ENCODE measurements around the gene CREM.

CREM gene

GRCh38 chr10:35133586-35133985, 6.9 kb downstream of the CREM start:
- Histone ChIP-seq H3K4me3 (ENCODE audit: insufficient read depth, low read length, poor library complexity, severe bottlenecking) (no peak overlapping the region), H2AFZ (ENCODE audit: low read depth, low read length, severe bottlenecking) (no peak overlapping the region), H3K27ac (ENCODE audit: low read depth, low read length) (no peak overlapping the region), H3K9me3 (ENCODE audit: insufficient read depth, low read length) (no peaks in the 10 kb centered on the region), H3K36me3 (ENCODE audit: low read length) (0 out of 2 replicates have a peak, but pooled peaks cover 6% of the 10 kb centered on the region), H4K20me1 (ENCODE audit: low read depth, low read length) (no peaks in the 10 kb centered on the region), H3F3A (ENCODE audit: insufficient read depth) (peaks cover 48% of the 10 kb centered on the region), H3K79me2 (ENCODE audit: insufficient read depth, low read length) (peaks cover 30% of the 10 kb centered on the region), H3K4me2 (ENCODE audit: low read depth, low read length, poor library complexity, severe bottlenecking) (no peak overlapping the region), H3K27me3 (ENCODE audit: low read length) (no peaks in the 10 kb centered on the region), H3K9ac (ENCODE audit: low read length) (no peak overlapping the region), H3K9me2 (replicated peaks; ENCODE audit: insufficient read depth, low read length) (no peaks in the 10 kb centered on the region)
- no peak for TF ChIP-seq EZH2phosphoT487 (conservative IDR thresholded peaks at IDR 0.05; ENCODE audit: low read length)
- TF ChIP-seq, protein P1, sequence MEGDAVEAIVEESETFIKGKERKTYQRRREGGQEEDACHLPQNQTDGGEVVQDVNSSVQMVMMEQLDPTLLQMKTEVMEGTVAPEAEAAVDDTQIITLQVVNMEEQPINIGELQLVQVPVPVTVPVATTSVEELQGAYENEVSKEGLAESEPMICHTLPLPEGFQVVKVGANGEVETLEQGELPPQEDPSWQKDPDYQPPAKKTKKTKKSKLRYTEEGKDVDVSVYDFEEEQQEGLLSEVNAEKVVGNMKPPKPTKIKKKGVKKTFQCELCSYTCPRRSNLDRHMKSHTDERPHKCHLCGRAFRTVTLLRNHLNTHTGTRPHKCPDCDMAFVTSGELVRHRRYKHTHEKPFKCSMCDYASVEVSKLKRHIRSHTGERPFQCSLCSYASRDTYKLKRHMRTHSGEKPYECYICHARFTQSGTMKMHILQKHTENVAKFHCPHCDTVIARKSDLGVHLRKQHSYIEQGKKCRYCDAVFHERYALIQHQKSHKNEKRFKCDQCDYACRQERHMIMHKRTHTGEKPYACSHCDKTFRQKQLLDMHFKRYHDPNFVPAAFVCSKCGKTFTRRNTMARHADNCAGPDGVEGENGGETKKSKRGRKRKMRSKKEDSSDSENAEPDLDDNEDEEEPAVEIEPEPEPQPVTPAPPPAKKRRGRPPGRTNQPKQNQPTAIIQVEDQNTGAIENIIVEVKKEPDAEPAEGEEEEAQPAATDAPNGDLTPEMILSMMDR (IDR thresholded peaks at IDR 0.05; ENCODE audit: insufficient read depth, low read length, poor library complexity, severe bottlenecking) = no peak

DNA sequence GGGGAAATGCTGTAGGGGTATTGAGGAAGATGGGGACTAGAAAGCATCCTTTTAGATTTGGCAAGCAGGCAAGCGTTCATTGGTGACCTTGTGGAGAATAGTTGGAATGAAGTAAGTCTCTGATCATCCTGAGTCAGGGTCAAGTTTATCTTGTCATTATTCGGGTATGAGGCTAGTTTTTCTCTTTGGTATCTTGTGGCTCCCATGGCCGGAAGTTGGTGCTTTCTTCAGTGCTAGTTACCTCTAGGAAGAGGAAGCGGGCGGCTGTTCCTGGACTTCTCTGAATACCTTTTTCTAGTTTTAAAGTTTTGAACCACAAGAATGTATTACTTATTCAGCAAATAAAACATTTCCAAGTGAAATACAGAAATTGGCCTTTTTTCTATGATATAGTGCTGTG, 9.2 kb downstream of the CREM start:
- H3K27me3 ChIP-seq (ENCODE audit: low read length) = no peaks in the 10 kb centered on the region
- no peaks in the 10 kb centered on the region for H3K36me3 ChIP-seq (ENCODE audit: low read length)
- no peak overlapping the region for H2AFZ ChIP-seq (ENCODE audit: low read depth, low read length, severe bottlenecking)
- H3K27ac ChIP-seq (ENCODE audit: low read depth, low read length) = no peak overlapping the region
- H3F3A ChIP-seq (ENCODE audit: insufficient read depth) = peaks cover 26% of the 10 kb centered on the region
- TF ChIP-seq, protein P1 (IDR thresholded peaks at IDR 0.05; ENCODE audit: insufficient read depth, low read length, poor library complexity, severe bottlenecking) = no peak
- peaks cover 16% of the 10 kb centered on the region; the same call in 1 of the 2 replicates for H3K79me2 ChIP-seq (ENCODE audit: insufficient read depth, low read length)
- H4K20me1 ChIP-seq (ENCODE audit: low read depth, low read length) = no peaks in the 10 kb centered on the region
- H3K4me2 ChIP-seq (ENCODE audit: low read depth, low read length, poor library complexity, severe bottlenecking) = peak overlapping the region; percentile 50
- no peaks in the 10 kb centered on the region for H3K9me2 ChIP-seq (replicated peaks; ENCODE audit: insufficient read depth, low read length)
- H3K9me3 ChIP-seq (ENCODE audit: insufficient read depth, low read length) = no peaks in the 10 kb centered on the region
- no peak overlapping the region for H3K9ac ChIP-seq (ENCODE audit: low read length)
- no peak overlapping the region for H3K4me3 ChIP-seq (ENCODE audit: insufficient read depth, low read length, poor library complexity, severe bottlenecking)

- Histone ChIP-seq H3K9me3 (ENCODE audit: insufficient read depth, low read length) (no peaks in the 10 kb centered on the region), H3K79me2 (ENCODE audit: insufficient read depth, low read length) (peaks cover 19% of the 10 kb centered on the region; the same call in 1 of the 2 replicates)
Observed at GRCh38 chr10:35136263-35136815, 9.7 kb downstream of the CREM start.

More at GRCh38 chr10:35136263-35136815, 9.7 kb downstream of the CREM start:
- Histone ChIP-seq H3K9me2 (replicated peaks; ENCODE audit: insufficient read depth, low read length) (no peaks in the 10 kb centered on the region), H3K4me3 (ENCODE audit: insufficient read depth, low read length, poor library complexity, severe bottlenecking) (no peak overlapping the region), H3K27ac (ENCODE audit: low read depth, low read length) (no peak overlapping the region), H3K9ac (ENCODE audit: low read length) (no peak overlapping the region), H3K36me3 (ENCODE audit: low read length) (no peaks in the 10 kb centered on the region), H3K4me2 (ENCODE audit: low read depth, low read length, poor library complexity, severe bottlenecking) (peak overlapping the region; percentile 50), H3F3A (ENCODE audit: insufficient read depth) (peaks cover 21% of the 10 kb centered on the region), H4K20me1 (ENCODE audit: low read depth, low read length) (no peaks in the 10 kb centered on the region), H3K27me3 (ENCODE audit: low read length) (no peaks in the 10 kb centered on the region), H2AFZ (ENCODE audit: low read depth, low read length, severe bottlenecking) (no peak overlapping the region)
- no peak for TF ChIP-seq EZH2phosphoT487 (conservative IDR thresholded peaks at IDR 0.05; ENCODE audit: low read length)
- TF ChIP-seq, protein P1 (IDR thresholded peaks at IDR 0.05; ENCODE audit: insufficient read depth, low read length, poor library complexity, severe bottlenecking) = no peak
